Left cardiac atrium (tissue), 4 donors: ENCODE data around the gene IRF2BP2. TPM values are rescaled to one million over a fixed set of nuclear protein-coding genes. Genes with fewer than 3 reads are reported as not detected.
"Not testable (repeated sequence)": the region's sequence is repeated elsewhere in the genome, so short reads cannot be mapped to it uniquely, and the experiment has no call there.

Source experiments
- ATAC-seq, 2 donors: fragments of 200-7000 bp; cut with Tn5 transposase; one replicate each; pipeline ENCODE4 v1.9.1; 2020; ENCODE audit warnings: mild to moderate bottlenecking in 2 of 2, moderate library complexity in 2 of 2
- DNase-seq: peaks from one replicate; pipeline ENCODE4 v3.0.0-alpha.2; 2020
- intact Hi-C, 2 donors: fragments of 100-400 bp; cut with DNase I; formaldehyde crosslinking; loops; one replicate each; pipeline versions ENCODE4 v1.14.1 to v1.15.1; 2022 to 2023
- total RNA-seq, 2 donors: library from RNA; stranded (reverse); fragmentation: NEBNext Ultra II Directional; extraction: Animal tissue kit (Norgen Biotek cat#: 25700); gene quantifications; one replicate each; pipeline ENCODE4 v1.2.1, GENCODE V29; 2021
- donor health status: DM: no; HTN: yes; CAD: no.
- donor health status: DM: no; HTN: yes; CAD: no; lungs with severe emphysema.
- donor health status: DM: yes; HTN: yes; CAD: no.
- donor health status: Dilated cardiomyopathy.

Gene IRF2BP2
- total RNA-seq, 2 donors from 2014 or later = 98.0 to 100 TPM

DNA sequence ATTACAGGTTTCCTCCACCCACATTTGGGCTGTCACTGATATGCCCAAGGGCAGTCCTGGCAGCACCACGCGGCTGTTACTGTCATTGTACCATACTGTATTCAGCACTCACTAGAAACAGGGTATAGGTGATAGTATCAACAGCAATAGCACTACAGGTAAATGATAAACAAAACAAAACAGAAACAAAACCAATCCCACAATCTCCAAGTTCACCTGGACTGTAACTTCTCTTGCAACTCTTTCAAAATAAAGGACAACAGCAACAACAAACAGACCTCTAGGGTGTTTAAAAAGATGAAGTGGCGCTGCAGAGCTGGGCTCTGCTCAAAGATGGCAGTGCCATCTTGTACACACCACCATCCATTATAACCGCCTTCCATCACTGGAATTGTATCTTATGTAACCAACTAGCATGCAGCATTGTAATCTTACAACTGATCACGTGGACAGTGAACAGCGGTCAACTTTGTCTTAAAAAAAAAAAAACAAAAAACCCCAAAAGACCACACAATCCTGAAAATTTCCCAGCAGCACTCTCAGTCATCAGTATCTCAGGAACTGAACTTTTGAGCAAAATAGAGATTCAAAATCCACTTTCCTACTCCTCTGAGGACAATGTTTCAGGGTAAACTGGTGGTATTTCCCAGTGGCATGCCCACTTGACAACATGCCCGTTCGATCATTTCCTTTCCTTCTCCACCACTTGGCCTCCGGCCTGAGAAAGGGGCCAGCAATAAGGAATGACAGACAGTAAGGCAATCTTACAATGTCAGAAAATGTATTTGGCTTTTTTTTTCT, 3.8 kb downstream of the IRF2BP2 start:
- no peak for ATAC-seq
- intact Hi-C loops = loop anchor here (2.0 to 5.0 kb wide), 7 partner anchors 69 to 477 kb away; no protein-coding TSS in a partner anchor
- peak; percentile 54 for DNase-seq

- intact Hi-C loops = loop anchor here (5.0 kb wide), 5 partner anchors 68 to 472 kb away; no protein-coding TSS in a partner anchor
- DNase-seq (no peak), ATAC-seq (no peak)
Observed at GRCh38 chr1:234605399-234605982, 4.5 kb downstream of the IRF2BP2 start.

GRCh38 chr1:234604495-234605398, 5.2 kb downstream of the IRF2BP2 start:
- DNase-seq = no peak
- ATAC-seq = no peak
- intact Hi-C loops = loop anchor here (5.0 kb wide), 5 partner anchors 67 to 473 kb away; no protein-coding TSS in a partner anchor

GRCh38 chr1:234603221-234604204, 6.5 kb downstream of the IRF2BP2 start:
- no peak for ATAC-seq
- DNase-seq = no peak
- intact Hi-C loops = no loop called here

DNA sequence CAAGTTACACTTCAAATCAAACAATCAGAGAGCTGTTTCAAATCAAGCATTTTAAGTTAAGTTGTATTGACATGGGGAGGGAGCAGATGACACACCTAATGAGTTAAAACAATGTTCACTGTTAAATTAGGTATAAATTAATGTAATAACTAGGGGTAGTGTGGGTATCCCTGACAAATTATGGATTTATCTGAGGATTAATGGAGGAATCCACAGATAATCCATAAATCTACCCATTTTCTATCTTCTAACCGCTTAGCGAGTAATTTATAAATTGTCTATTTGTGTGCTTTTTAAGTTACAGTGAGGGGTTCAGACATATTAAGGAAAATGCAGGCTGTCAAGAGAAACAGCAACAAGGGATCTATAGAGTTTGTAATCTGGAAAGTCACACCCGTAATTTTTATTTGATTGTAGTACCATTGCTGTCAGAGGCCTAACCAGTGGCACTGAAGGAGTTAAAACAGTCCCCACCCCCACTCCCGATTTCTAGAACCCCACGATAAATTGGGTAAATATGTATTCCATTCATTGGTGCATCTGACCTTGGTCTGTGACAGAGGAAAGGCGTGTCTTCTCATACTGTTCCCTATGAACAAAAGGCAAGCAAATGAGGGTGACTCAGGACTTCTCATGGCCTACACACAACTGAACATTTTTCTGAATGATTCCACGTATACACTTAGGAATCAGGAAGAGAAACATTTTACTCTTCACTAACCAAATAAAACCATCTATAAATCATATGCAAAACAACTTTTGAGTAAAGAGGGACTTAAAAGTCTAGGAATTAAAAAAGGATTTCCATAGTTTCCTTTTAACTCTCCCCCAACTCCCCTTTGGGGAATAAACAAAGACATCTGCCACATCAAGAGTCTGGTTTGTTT, 7.4 kb downstream of the IRF2BP2 start:
- intact Hi-C loops = no loop called here
- DNase-seq (no peak), ATAC-seq (peak in 1 of 2 donors; percentile 28)

DNA sequence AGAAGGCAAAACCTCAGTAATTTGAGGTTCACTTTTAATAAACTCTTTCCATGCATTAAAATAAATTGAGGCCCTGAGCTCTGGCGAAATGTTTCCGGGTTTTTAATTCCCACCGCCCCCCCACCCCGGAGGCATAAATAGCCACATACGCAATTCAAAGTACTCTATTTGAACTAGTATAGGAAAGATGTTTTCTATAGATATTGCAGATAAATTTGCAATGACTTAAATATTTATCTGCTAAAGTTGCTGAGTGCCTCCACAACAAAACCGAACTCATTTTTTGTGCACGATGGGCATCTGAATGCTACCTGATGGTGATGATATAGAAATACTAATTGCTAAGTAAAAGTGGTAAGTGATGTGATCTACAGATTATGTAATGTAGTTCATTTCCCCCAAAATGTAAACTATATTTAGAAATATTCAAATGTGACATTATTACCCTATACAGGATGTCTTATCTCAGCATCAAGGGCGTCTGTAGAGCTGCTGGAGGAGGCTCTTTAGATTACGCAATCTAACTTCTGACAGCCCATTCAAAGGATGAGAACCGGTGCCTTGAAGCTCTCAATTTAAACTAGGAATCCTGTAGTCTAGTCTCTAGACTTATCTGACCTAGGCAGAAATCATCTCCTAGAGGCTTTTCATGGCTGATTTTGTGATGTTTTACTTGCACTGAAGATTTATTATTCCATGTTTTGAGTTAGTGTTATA, 8.5 kb downstream of the IRF2BP2 start:
- ATAC-seq (no peak), DNase-seq (no peak)
- intact Hi-C loops = no loop called here

DNA sequence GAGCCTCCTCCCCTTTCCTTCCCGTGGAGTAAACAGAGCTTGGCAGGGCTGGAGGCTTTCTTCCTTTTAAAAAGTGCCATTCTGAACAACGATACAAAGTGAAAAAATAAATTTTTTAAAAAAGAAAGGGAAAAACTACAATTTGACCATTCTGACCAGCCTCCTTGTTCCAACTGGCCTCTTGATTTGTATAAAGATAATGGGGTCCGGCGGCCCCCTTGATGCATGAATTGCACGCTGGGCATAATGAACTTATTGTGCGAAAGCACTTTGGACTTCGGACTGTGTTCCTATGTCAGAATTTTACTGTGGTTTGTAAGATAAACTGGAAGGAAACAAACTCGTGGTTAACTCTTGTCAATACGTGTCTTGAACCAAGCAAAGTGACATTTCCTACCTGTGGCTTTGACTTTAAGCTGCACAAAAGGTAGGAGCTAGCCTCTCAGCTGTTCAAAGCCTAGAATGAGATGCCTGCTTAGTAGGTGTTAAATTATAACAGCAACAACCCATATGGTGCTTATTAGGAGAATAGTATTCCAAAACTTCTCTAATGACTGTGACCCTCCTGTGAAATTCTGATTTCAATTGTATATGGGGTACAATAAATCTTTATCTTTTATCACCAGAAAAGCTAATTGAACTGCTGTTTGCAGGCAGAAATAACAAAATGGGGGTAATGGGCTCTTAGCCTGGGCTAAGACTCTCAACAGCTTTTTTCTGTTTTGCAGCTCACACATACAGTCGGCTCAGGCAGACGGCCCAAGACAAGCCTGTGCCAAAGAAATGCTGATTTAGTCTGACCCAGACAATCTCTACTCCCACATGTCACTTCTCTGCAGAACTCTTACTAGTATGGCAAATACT, 9.3 kb downstream of the IRF2BP2 start:
- intact Hi-C loops = no loop called here
- DNase-seq (peak; percentile 46), ATAC-seq (peak in 1 of 2 donors; percentile 43)

DNA sequence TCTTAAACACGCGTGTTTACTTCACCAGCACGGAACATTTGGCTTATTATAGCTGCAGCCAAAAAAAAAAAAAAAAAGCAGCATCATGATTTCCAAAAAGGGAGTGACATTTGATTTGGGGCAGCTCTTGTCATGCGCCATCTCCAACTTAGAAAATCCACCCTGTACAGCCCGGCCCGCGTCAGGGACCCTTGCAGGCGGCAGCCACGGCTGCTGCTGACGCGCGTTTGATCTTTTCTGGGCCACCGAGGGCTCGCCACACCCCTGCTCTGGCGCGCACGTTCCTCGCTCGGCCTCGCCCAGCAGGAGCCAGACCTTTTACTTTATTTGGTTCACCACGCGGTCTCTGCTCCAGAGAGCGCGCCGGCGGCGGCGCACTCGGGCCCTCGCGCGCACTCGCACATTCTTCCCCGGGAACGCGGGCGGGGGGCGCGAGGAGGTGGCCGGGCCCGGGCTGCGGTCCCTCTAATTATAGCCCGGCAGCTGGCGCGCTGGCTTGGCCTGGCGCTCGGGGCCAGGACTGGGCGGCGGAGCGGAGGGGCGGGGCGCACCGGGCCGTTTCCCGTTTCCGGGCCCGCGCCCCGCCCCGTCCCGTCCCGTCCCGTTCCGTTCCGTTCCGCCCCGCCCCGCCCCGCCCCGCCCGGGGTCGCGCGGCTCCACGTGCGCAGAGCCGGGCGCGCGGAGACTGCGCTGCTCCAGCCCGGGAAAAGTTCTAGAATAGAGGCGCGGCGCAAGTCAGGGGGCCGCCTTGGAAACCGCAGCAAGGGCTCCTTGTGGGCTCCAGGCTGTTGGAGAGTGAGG, 10.2 kb downstream of the IRF2BP2 start:
- ATAC-seq (peak; percentile 94), DNase-seq (peak; percentile 90)
- intact Hi-C loops = loop anchor here in 1 of 2 donors (2.0 kb wide), 1 partner anchor 101 kb away; no protein-coding TSS in a partner anchor

GRCh38 chr1:234598974-234599616, 10.9 kb downstream of the IRF2BP2 start:
- intact Hi-C loops = loop anchor here in 1 of 2 donors (2.0 kb wide), 1 partner anchor 100 kb away; no protein-coding TSS in a partner anchor
- DNase-seq = peak; percentile 48
- no peak for ATAC-seq

- intact Hi-C loops = loop anchor here in 1 of 2 donors (2.0 kb wide), 1 partner anchor 99 kb away; no protein-coding TSS in a partner anchor
- no peak for ATAC-seq
- DNase-seq = no peak
Observed at GRCh38 chr1:234597894-234598293, 12.1 kb downstream of the IRF2BP2 start.

DNA sequence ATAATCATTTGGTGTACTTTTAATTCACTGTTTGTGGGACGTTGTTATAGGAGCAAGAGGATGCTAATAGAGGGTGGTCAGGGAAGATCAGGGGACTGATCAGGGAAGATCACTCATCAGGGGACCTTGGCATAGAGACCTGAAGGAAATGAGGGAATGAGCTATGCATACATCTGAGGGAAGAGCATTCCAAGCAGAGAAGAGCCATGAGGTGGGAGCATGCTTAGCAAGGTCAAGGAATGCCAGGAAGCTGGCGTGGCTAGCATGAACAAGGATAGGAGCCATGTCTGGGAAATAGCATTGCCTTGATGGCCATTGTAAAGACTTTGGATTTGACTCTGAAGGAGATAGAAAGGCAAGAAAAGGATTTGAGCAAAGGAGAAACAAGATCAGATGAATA, 14.1 kb downstream of the IRF2BP2 start:
- ATAC-seq = no peak
- no peak for DNase-seq
- intact Hi-C loops = no loop called here

- intact Hi-C loops, ATAC-seq, DNase-seq: not testable (repeated sequence)
Observed at GRCh38 chr1:234594575-234594974, 15.4 kb downstream of the IRF2BP2 start.

DNA sequence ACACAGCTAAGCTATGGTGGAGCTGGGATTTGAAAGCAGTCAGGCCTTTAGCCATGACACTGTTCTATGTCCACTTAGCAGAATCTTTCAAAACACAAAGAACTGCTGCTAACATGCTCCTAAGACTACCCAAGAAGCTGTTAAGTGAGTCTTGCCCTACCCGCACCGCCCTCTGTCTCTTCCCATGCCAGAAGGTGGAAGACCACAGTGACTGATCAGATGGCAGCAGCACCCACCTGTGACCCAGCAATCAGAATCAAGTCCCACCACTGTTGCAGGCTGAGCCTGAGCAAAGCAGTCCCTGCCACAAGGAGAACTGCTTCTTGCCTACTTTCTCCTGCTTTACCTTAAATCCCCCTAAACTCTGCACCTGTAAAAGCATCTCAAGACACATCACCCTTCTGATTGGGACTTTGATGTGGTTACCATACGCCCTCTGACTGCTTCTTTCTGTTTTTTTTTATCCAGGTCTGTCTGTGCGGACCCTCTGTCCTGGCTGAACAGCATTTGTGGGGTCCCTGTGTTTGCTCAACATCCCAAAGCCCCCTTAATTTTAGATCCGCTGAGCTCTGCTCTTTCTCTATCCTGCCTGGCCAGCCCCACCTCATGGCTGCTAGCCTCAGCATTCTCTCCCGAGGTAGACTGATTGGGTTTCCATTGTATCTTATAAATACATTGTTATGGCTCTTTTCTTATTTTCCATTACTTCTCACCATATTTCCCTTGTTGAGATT, 16.0 kb downstream of the IRF2BP2 start:
- no peak for DNase-seq
- no peak for ATAC-seq
- intact Hi-C loops = no loop called here

DNA sequence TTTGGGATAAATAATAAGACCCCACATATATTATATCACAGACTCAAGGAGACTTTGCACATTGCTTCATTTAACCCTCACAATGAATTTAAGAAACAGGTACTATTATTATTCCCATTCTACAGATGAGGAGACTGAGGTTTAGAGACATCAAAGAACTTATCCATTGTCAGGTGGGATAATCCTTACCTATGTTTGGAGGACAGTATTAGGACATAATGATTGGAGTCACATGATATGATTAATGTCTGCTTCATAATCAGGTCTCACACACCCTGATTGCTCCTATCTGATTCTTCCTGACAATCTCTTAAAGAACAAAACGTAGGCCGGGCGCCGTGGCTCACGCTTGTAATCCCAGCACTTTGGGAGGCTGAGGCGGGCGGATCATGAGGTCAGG, 16.9 kb downstream of the IRF2BP2 start:
- intact Hi-C loops = no loop called here
- no peak for ATAC-seq
- DNase-seq = no peak
